Adrenal gland (tissue), 5 donors: Measurements from ENCODE around the gene CFTR.

ENCODE experiments used
- CTCF ChIP-seq, 6 experiments: fragments of 450-650 bp in 4 of 6; fragments of 200-600 bp in 2 of 6; sonication (generic) in 1 of 6; IDR thresholded peaks; 1 replicate in 5 of 6; 2 replicates in 1 of 6; pipeline versions ENCODE4 v1.5.1 to v1.8.0; 2016 to 2021; ENCODE audit warnings: antibody characterized with exemption in 6 of 6, mild to moderate bottlenecking in 2 of 6, moderate library complexity in 1 of 6
- POLR2A ChIP-seq, 2 donors: fragments of 450-650 bp; IDR thresholded peaks; one replicate each; pipeline ENCODE4 v1.6.1; 2017; ENCODE audit warnings: antibody characterized with exemption in 2 of 2, mild to moderate bottlenecking in 2 of 2, moderate library complexity in 1 of 2
- donor health status: DM: no; HTN: no; CAD: no.

GRCh38 chr7:117502331-117502730 lies 22.5 kb downstream of the CFTR start:
- TF ChIP-seq CTCF (IDR thresholded peaks at IDR 0.05) (no peak), POLR2A (IDR thresholded peaks at IDR 0.05) (no peak)
